ENCODE data around the gene NBEAL2.

Gene NBEAL2

GRCh38 chr3:46987743-46988401, 8.4 kb downstream of the NBEAL2 start:
- Histone ChIP-seq H3K36me3 (ENCODE audit: insufficient read depth) (no peaks in the 10 kb centered on the region), H3K79me2 (ENCODE audit: insufficient read depth, low read depth) (no peaks in the 10 kb centered on the region; the same call in 1 of the 2 replicates), H3K27ac (peak overlapping the region; percentile 96), H2AFZ (ENCODE audit: low read depth) (peak overlapping the region; percentile 49; the same call in 1 of the 2 replicates), H3K9ac (peak overlapping the region; percentile 96), H3K4me2 (peak overlapping the region; percentile 94), H3K27me3 (ENCODE audit: insufficient read depth, low read depth) (no peaks in the 10 kb centered on the region), H3K4me1 (ENCODE audit: low read depth, poor library complexity, severe bottlenecking) (peaks cover 26% of the 10 kb centered on the region), H3K4me3 (IDR thresholded peaks at IDR 0.05; ENCODE audit: insufficient read depth, low read depth, low read length) (no peak overlapping the region), H4K20me1 (ENCODE audit: insufficient read depth) (no peaks in the 10 kb centered on the region)
- TF ChIP-seq, protein P1, sequence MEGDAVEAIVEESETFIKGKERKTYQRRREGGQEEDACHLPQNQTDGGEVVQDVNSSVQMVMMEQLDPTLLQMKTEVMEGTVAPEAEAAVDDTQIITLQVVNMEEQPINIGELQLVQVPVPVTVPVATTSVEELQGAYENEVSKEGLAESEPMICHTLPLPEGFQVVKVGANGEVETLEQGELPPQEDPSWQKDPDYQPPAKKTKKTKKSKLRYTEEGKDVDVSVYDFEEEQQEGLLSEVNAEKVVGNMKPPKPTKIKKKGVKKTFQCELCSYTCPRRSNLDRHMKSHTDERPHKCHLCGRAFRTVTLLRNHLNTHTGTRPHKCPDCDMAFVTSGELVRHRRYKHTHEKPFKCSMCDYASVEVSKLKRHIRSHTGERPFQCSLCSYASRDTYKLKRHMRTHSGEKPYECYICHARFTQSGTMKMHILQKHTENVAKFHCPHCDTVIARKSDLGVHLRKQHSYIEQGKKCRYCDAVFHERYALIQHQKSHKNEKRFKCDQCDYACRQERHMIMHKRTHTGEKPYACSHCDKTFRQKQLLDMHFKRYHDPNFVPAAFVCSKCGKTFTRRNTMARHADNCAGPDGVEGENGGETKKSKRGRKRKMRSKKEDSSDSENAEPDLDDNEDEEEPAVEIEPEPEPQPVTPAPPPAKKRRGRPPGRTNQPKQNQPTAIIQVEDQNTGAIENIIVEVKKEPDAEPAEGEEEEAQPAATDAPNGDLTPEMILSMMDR (conservative IDR thresholded peaks at IDR 0.05; ENCODE audit: low read depth, low read length): no peak

DNA sequence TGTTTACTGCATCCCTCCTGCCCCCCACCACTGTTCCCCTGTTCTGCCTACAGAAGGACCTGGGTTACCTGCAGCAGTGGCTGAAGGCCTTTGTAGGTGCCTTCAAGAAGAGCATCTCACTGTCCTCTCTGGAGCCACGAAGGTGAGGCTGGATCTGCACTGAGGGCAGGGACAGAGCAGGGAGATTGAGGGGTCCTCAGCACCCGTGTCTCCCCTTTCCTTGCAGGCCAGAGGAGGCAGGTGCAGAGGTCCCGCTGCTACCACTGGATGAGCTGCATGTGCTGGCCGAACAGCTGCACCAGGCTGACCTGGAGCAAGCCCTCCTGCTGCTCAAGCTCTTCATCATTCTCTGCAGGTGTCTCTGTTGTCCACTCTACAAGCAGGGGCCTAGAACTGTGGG, 9.2 kb downstream of the NBEAL2 start:
- Histone ChIP-seq H3K4me3 (IDR thresholded peaks at IDR 0.05; ENCODE audit: insufficient read depth, low read depth, low read length) (no peak overlapping the region), H3K79me2 (ENCODE audit: insufficient read depth, low read depth) (no peaks in the 10 kb centered on the region; the same call in 1 of the 2 replicates), H2AFZ (ENCODE audit: low read depth) (no peak overlapping the region), H3K36me3 (ENCODE audit: insufficient read depth) (no peaks in the 10 kb centered on the region), H3K4me2 (peak overlapping the region; percentile 80; the same call in 1 of the 2 replicates), H3K27ac (peak overlapping the region; percentile 96), H3K9ac (peak overlapping the region; percentile 96; the same call in 1 of the 2 replicates), H3K27me3 (ENCODE audit: insufficient read depth, low read depth) (no peaks in the 10 kb centered on the region), H3K4me1 (ENCODE audit: low read depth, poor library complexity, severe bottlenecking) (peaks cover 26% of the 10 kb centered on the region), H4K20me1 (ENCODE audit: insufficient read depth) (no peaks in the 10 kb centered on the region)
- TF ChIP-seq, protein P1 (conservative IDR thresholded peaks at IDR 0.05; ENCODE audit: low read depth, low read length): no peak

DNA sequence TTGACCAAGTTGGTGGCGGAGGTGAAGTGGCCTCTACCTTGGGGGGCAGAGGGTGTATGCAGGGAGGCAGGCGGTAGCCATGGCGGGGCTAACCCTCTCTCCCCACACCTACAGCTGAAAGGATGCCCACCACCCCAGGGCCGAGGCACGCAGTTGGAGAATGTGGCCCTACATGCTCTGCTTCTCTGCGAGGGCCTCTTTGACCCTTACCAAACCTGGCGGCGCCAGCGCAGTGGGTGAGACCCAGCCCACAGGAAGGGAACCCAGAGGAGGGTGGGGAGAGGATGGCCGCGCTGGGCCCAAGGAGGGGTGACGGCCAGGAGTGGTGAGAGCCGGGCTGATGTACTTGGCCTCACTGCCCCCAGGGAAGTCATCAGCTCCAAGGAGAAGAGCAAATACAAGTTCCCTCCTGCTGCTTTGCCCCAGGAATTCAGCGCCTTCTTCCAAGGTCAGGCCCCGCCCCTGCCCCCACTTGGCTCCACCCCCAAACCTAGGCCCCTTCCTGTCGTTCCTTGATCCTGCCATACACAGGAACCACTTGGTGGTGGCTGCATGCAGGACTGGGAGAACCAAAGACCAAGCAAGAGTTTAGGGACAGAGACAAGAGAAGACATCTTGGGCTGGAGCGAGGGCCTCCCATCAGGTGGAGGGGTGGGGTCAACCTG, 9.8 kb downstream of the NBEAL2 start:
- no peak overlapping the region for H2AFZ ChIP-seq (ENCODE audit: low read depth)
- no peaks in the 10 kb centered on the region for H4K20me1 ChIP-seq (ENCODE audit: insufficient read depth)
- no peak overlapping the region for H3K27ac ChIP-seq
- no peaks in the 10 kb centered on the region for H3K27me3 ChIP-seq (ENCODE audit: insufficient read depth, low read depth)
- no peak overlapping the region for H3K4me2 ChIP-seq
- TF ChIP-seq, protein P1 (conservative IDR thresholded peaks at IDR 0.05; ENCODE audit: low read depth, low read length): no peak
- peaks cover 26% of the 10 kb centered on the region for H3K4me1 ChIP-seq (ENCODE audit: low read depth, poor library complexity, severe bottlenecking)
- H3K4me3 ChIP-seq (IDR thresholded peaks at IDR 0.05; ENCODE audit: insufficient read depth, low read depth, low read length): no peak overlapping the region
- no peak overlapping the region for H3K9ac ChIP-seq
- H3K36me3 ChIP-seq (ENCODE audit: insufficient read depth): no peaks in the 10 kb centered on the region
- H3K79me2 ChIP-seq (ENCODE audit: insufficient read depth, low read depth): no peaks in the 10 kb centered on the region; the same call in 1 of the 2 replicates

DNA sequence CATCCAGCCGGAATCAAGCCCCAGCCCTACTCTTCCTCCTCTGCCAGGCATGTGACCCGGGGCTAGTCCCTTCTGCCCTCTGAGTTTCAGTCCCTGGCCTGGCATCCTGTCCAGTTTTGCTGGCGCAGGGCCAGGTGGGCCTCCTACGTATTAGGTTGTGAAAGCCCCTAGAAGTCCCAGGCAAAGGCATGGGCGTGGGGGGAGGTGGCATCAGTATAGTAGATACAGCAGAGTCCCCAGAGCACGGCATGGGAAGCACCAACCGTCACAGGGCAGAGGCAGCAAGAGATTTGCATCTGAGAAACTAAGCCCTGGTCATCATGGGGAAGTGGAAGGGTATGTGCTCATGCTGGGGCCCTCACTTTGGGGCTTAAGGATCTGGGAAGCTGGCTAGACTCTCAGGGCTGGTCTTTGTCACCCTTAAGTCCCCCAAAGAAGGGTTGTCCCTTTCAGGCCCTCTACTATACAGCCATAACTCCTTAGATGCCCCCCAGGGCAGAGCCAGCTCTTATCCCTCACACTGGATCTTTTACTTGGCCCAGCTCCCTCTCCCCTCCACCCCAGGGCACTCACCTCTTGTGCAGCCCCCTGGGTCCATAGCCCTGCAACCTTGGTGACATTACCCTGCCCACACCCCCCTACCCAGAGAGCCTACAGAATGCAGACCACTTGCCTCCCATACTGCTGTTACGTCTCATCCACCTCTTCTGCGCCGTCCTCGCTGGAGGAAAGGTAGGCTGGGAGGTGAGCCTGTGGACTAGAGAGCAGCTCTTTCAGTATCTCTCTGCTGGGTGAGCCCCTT, 11.3 kb downstream of the NBEAL2 start:
- Histone ChIP-seq H3K9ac (no peak overlapping the region), H3K27me3 (ENCODE audit: insufficient read depth, low read depth) (no peaks in the 10 kb centered on the region)

More for the DNA sequence above, 11.3 kb downstream of the NBEAL2 start:
- H2AFZ ChIP-seq (ENCODE audit: low read depth): no peak overlapping the region
- H3K36me3 ChIP-seq (ENCODE audit: insufficient read depth): no peaks in the 10 kb centered on the region
- H3K4me1 ChIP-seq (ENCODE audit: low read depth, poor library complexity, severe bottlenecking): peaks cover 22% of the 10 kb centered on the region
- no peaks in the 10 kb centered on the region; the same call in 1 of the 2 replicates for H3K79me2 ChIP-seq (ENCODE audit: insufficient read depth, low read depth)
- H3K27ac ChIP-seq: no peak overlapping the region
- H3K4me3 ChIP-seq (IDR thresholded peaks at IDR 0.05; ENCODE audit: insufficient read depth, low read depth, low read length): no peak overlapping the region
- TF ChIP-seq, protein P1 (conservative IDR thresholded peaks at IDR 0.05; ENCODE audit: low read depth, low read length): no peak
- no peak overlapping the region for H3K4me2 ChIP-seq
- no peaks in the 10 kb centered on the region for H4K20me1 ChIP-seq (ENCODE audit: insufficient read depth)

All from KMS-11 (cell line).